Skin of body (tissue), 2 donors: ENCODE results near the gene CELF4. TPM values are rescaled to one million over a fixed set of nuclear protein-coding genes. Genes with fewer than 3 reads are reported as not detected.
"Not testable (repeated sequence)": the region's sequence is repeated elsewhere in the genome, so short reads cannot be mapped to it uniquely, and the experiment has no call there.

Source experiments
- DNase-seq: peaks from one replicate; lab custom pipeline; 2025; lab: John Stamatoyannopoulos, UW
- total RNA-seq: library from RNA; depleted of rRNA; stranded (reverse); fragments of >200 nt; gene quantifications from one replicate; pipeline ENCODE4 v1.2.3, GENCODE V29; 2014

Gene CELF4
- total RNA-seq, 1 donor from 2014 or later = 0.69 TPM

DNA sequence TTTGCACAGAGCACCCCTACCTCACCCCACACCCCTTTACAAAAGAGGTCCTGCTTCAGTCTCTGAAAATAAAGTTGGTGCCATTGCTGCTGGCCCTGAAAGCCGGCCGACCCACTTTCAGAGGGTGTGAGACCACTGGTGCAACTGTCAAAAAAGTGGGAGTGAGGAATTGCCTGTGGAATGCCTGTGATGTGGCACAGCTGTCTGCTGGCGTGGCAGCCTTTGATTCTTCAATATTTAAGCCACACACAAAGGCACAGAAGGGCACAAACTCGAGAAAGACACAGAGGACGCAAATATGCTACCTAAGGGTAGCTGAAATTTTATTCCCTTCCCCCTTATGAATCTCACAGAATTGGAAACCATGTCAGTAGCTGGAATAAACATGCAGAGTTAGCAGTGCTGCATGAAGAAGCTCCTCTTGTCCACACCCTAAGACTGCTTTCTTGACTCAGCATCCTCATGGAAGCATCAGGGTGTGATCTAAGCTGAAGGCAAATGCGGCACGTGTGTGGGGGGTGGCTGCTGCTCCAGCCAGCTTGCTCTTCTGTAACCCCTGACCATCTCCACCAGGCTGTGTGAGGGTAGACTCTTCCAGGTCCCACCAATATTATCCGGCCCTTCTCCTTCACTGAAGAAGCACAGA is 92.3 kb downstream of the CELF4 start:
- no peak for DNase-seq

DNA sequence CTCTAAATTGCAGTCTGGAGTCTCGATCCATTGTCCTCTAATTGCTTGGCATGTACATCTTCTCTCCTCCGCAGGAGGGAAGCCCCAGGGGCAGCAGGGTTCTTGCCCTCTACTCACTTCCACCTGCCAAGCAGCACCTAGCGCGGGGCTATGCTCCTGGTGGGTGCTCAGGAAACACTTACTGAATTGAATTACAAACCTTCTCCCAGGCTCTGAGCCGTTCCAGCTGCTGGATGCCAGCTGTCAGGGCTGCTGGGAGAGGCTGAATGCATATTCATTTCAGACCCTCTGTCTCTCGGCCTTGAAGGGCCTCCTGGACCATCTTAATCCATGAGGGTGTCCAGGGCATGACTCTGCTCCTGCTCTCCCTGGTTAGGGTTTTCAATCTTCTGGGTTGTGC is 94.0 kb downstream of the CELF4 start:
- DNase-seq = no peak

GRCh38 chr18:37470986-37471385 is 94.6 kb downstream of the CELF4 start:
- DNase-seq = no peak

GRCh38 chr18:37467002-37467662 is 98.5 kb downstream of the CELF4 start:
- DNase-seq = no peak

- no peak for DNase-seq
Measured at GRCh38 chr18:37465958-37466357, 99.6 kb downstream of the CELF4 start.

DNA sequence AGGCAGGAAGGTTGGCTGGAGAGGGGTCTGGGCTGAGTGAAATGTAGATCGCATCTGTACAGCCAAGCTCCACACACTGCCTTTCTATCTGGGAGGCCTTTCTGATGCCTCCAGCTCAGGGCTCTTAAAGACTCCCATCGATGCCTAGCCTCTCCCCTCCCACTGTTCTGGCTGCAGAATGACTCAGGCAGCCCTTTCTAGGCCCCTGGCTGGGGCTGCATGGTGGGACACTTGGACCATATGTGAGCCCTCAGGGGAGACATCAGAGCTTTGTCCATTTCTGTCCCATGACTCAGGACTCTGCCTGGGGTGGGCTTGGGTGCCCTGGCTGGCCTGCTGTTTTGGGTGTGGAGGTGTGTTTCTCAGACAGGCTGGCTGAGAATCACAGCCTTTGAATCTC is 101.3 kb downstream of the CELF4 start:
- DNase-seq = no peak

DNA sequence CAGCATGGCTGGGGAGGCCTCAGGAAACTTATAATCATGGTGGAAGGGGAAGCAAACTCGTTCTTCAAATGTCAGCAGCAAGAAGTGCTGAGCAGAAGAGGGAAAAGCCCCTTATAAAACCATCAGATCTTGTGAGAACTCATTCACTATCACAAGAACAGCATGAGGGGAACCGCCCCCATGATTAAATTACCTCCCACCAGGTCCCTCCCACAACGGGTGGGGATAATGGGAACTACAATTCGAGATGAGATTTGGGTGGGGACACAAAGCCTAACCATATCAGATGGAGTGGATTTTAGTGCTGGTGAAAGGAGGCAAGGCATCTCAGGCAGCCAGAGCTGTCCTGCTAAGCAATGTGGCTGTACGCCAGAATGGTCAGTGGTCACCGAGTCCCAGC is 104.3 kb downstream of the CELF4 start:
- not testable (repeated sequence) for DNase-seq

- no peak for DNase-seq
Measured at GRCh38 chr18:37460604-37461003, 105.0 kb downstream of the CELF4 start.

GRCh38 chr18:37458697-37459096 is 106.9 kb downstream of the CELF4 start:
- DNase-seq = no peak

DNA sequence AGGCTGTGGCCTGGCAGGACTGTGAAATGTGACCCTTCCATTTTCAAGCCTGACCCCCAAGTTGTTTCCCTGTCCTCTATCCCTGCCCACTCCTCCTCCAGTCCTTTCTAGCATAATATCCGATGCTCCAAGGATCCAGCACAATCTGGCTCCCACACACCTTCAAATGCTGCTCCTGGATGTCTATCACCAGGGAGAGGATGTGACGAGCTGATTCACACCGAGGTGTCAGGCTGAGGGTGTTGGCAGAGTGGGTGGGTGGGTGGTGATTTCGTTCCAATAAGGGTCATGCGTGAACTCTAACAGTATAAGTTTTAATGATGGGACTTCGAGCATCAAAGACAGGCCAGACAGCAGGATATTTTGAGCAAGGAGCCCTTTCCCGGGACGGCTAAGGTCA is 107.8 kb downstream of the CELF4 start:
- no peak for DNase-seq

DNA sequence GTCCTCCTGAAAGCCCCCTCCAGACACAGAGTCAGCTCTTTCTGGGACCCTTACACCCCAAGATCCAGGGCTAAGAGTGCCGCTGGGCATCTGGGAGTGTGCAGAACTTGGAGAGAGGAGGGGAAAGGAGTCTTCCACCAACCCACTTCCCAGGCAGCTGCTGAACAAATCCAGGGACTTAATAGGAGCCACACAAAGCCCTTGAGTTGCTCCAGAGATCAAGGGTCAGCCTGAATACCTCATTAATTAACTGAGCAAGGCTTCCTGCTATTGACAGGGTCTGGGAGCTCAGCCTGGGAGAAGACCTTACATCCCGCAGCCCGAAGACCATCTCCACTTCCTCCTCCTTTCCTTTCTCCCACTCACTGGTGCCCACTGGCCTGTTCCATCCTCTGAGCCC is 108.3 kb downstream of the CELF4 start:
- no peak for DNase-seq

- no peak for DNase-seq
Measured at GRCh38 chr18:37456873-37457272, 108.7 kb downstream of the CELF4 start.

DNA sequence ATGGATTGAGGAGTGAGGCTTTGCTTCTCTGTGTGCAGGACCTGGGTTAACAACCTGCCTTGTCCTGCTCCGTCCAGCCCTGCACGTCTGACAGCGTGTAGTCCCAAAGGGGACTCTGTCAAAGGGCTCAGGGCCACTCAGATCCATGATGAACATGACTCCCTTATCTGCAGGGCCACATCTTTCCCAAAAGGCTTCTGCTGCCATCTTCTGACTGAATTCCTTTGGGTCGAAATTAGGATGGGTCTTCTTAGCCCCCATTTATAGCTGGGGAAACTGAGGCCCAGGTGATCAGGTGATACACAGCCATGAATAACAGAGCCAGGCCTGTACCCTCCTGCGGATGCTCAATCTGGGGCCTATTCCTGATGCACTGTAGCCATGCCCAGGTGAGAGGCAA is 109.2 kb downstream of the CELF4 start:
- no peak for DNase-seq

- no peak for DNase-seq
Measured at GRCh38 chr18:37453752-37454151, 111.8 kb downstream of the CELF4 start.

- no peak for DNase-seq
Measured at GRCh38 chr18:37452682-37453385, 112.8 kb downstream of the CELF4 start.

DNA sequence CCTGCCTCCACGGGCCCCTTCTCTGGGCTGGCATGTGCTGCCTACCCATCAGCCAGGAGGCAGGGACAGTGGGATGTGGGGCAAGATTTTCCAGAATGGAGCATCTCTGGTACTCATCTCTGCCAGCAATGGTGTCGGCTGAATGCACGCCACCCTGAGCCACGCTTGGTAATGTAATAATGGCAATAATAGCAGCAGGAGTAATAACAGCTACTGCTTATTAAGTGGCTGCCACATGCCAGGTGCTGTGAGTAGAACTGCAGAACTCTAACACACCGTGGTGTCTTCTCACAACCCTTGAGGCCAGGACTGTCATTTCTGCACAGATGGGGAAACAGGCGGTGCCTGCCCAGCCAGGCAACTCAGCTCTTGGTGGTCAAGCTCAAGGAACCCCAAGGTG is 113.6 kb downstream of the CELF4 start:
- DNase-seq = no peak

DNA sequence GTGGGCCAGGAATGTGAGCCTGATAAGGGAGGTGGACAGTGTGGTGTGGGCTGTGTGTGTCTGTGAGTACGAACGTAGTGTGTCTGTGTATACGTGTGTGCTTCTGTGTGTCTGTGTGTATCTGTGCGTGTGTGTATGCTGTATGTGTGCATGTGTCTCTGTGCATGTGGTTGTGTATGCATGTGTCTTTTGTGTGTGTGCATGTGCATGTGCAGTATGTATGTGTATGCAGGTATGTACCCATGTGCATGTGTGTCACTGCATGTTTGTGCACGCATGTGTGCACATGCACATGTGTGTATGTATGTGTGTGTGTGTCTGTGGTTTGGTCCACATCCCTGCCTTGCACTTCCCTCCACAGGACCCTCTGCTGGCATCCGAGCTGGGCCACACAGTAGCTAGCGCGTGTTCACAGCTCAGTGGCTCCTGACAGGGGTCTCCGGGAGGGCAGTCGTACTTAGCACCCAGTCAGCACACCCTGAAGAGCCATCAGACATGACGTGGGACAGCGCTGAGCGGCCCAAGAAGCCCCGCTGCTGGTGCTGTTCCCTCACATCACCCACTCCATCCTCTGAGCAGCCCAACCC is 114.3 kb downstream of the CELF4 start:
- DNase-seq = no peak

- no peak for DNase-seq
Measured at GRCh38 chr18:37450434-37451132, 115.0 kb downstream of the CELF4 start.

- DNase-seq = no peak
Measured at GRCh38 chr18:37449618-37450017, 116.0 kb downstream of the CELF4 start.

DNA sequence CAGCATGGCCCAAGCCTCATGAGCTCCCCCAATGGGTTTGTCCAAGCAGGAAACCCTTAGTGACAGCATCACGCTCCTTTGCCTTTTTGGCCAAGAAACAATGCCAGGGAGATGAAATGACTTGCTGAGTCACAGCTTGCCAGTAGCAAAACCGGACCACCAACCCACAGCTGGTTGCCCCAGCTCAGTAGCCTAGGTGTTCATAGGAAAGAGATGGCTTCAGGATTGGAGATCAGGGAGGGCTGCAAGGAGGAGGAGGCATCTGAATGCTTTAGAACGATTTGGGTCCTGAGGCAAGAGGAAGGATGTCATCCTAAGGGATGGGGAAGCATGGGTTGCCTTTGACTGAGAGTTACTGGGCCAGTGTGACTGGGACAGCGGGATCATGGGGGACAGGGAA is 116.7 kb downstream of the CELF4 start:
- DNase-seq = no peak

GRCh38 chr18:37447962-37448888 is 117.4 kb downstream of the CELF4 start:
- no peak for DNase-seq
